Effector memory CD8-positive, alpha-beta T cell (primary cell): ENCODE results near the gene STIM1.
A peak's percentile ranks its signal among the peaks of the same experiment; 100 is the strongest.
"Not testable (repeated sequence)": the region's sequence is repeated elsewhere in the genome, so short reads cannot be mapped to it uniquely, and the experiment has no call there.

Source experiments
- ATAC-seq: fragments of 150-1000 bp; cut with Tn5 transposase; replicated peaks from 2 replicates; pipeline ENCODE4 v1.10.0; 2021; ENCODE audit warnings: mild to moderate bottlenecking, moderate library complexity
- DNase-seq, 3 experiments: peaks; one replicate each; pipeline ENCODE4 v3.0.0; 2021
- H3K27ac Mint-ChIP-seq, 2 donors: one replicate each; pipeline ENCODE4 v1.8.0; 2022; ENCODE audit warnings: mild to moderate bottlenecking in 2 of 2, mixed read lengths in 2 of 2, moderate library complexity in 2 of 2
- H3K27me3 Mint-ChIP-seq, 2 donors: one replicate each; pipeline ENCODE4 v1.8.0; 2022; ENCODE audit warnings: mixed read lengths in 2 of 2
- H3K36me3 Mint-ChIP-seq: one replicate; pipeline ENCODE4 v1.8.0; 2022; ENCODE audit warnings: mild to moderate bottlenecking, moderate library complexity, mixed read lengths; ENCODE audit not compliant: insufficient read depth
- H3K4me1 Mint-ChIP-seq, 2 donors: one replicate each; pipeline ENCODE4 v1.8.0; 2022; ENCODE audit warnings: low read depth in 2 of 2, mixed read lengths in 2 of 2
- H3K4me3 Mint-ChIP-seq, 2 donors: one replicate each; pipeline ENCODE4 v1.8.0; 2022; ENCODE audit warnings: mild to moderate bottlenecking in 2 of 2, mixed read lengths in 2 of 2, moderate library complexity in 2 of 2
- H3K9me3 Mint-ChIP-seq, 2 donors: one replicate each; pipeline ENCODE4 v1.8.0; 2022; ENCODE audit warnings: mixed read lengths in 2 of 2

The STIM1 gene

DNA sequence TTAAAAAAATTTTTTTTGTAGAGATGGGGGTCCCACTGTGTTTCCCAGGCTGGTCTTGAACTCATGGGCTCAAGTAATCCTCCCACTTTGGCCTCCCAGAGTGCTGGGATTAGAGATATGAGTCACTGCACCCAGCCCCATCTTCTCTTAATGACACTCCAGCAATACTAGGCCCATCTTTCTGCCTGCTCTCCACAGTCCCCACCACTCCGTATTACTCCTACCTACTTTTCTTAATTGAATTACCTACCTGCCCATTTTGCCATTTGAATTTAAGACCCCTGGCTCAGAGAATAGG lies 2.0 kb upstream of the STIM1 start:
- no peaks in the 10 kb centered on the region for H3K9me3 Mint-ChIP-seq
- ATAC-seq: no peak
- no peak for DNase-seq
- no peaks in the 10 kb centered on the region for H3K27me3 Mint-ChIP-seq
- peaks cover 21% of the 10 kb centered on the region for H3K36me3 Mint-ChIP-seq
- H3K4me1 Mint-ChIP-seq: peaks cover 41 to 52% of the 10 kb centered on the region in 2 donors
- H3K4me3 Mint-ChIP-seq: peak overlapping the region; percentile 98 to 99
- H3K27ac Mint-ChIP-seq: peak overlapping the region; percentile 96 to 99

DNA sequence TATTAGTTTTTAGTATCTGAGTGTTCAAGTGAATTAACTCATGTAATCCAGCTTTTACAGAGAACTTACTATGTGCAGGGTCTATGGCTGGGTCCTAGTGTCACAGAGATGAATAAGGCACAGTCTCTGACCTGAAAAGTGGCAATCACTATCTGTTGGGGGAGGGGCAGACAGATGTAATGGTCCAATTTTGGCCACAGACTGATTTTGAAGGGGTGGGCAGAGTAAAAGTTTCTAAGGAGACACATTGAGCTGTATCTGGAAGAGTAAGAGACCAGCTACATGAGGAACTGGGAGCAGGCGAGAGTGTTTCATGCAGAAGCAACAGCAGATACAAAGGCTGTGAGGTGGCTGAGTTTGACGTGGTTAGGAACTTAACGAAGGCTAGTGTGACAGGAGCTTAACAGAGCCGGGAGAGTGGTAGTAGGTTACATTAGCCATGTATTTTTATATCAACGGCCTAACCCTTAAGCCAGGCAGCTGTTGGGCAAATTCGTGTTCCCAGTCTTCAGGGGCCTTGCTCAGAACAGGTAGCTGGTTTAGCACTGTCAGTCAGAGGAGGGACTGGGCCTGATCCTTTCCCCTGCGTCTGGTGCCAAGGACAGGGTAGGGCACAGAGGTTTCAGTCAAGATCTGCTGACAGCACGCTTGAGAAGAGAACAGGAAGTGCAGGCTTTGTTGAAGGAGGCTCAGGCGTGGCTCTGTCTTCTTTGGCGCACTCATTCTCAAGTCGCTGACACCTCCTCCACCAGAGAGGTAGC lies 1.4 kb upstream of the STIM1 start:
- Mint-ChIP-seq H3K36me3 (peaks cover 21% of the 10 kb centered on the region), H3K27me3 (no peaks in the 10 kb centered on the region), H3K4me1 (peaks cover 44 to 55% of the 10 kb centered on the region in 2 donors), H3K9me3 (no peaks in the 10 kb centered on the region), H3K27ac (peak overlapping the region; percentile 96 to 99), H3K4me3 (peak overlapping the region; percentile 98 to 99)
- DNase-seq: peak in 2 of 3 experiments; percentile 58 to 67
- peak; percentile 60 for ATAC-seq

- peaks cover 22% of the 10 kb centered on the region for H3K36me3 Mint-ChIP-seq
- H3K27ac Mint-ChIP-seq: peak overlapping the region; percentile 96 to 99
- no peaks in the 10 kb centered on the region for H3K9me3 Mint-ChIP-seq
- H3K4me3 Mint-ChIP-seq: peak overlapping the region; percentile 98 to 99
- H3K27me3 Mint-ChIP-seq: no peaks in the 10 kb centered on the region
- DNase-seq (peak in 1 of 3 experiments; percentile 55), ATAC-seq (no peak)
- peaks cover 45 to 55% of the 10 kb centered on the region in 2 donors for H3K4me1 Mint-ChIP-seq
These were observed 846 bp upstream of the STIM1 start for GRCh38 chr11:3854660-3854976.

- peak overlapping the region; percentile 96 to 99 for H3K27ac Mint-ChIP-seq
- ATAC-seq: peak; percentile 8
- H3K4me1 Mint-ChIP-seq: peaks cover 54 to 68% of the 10 kb centered on the region in 2 donors
- peak overlapping the region; percentile 98 to 99 for H3K4me3 Mint-ChIP-seq
- H3K27me3 Mint-ChIP-seq: no peaks in the 10 kb centered on the region
- DNase-seq: peak; percentile 29 to 42 (median 38)
- no peaks in the 10 kb centered on the region for H3K9me3 Mint-ChIP-seq
- peaks cover 25% of the 10 kb centered on the region for H3K36me3 Mint-ChIP-seq
These were observed 486 bp downstream of the STIM1 start for GRCh38 chr11:3855808-3856491.

- ATAC-seq (no peak), DNase-seq (no peak)
- Mint-ChIP-seq H3K9me3 (no peaks in the 10 kb centered on the region), H3K27ac (peak overlapping the region; percentile 96 to 99), H3K36me3 (peaks cover 25% of the 10 kb centered on the region), H3K27me3 (no peaks in the 10 kb centered on the region), H3K4me1 (peaks cover 62 to 75% of the 10 kb centered on the region in 2 donors), H3K4me3 (peak overlapping the region; percentile 98 to 99)
These were observed 1.5 kb downstream of the STIM1 start for GRCh38 chr11:3856856-3857553.

DNA sequence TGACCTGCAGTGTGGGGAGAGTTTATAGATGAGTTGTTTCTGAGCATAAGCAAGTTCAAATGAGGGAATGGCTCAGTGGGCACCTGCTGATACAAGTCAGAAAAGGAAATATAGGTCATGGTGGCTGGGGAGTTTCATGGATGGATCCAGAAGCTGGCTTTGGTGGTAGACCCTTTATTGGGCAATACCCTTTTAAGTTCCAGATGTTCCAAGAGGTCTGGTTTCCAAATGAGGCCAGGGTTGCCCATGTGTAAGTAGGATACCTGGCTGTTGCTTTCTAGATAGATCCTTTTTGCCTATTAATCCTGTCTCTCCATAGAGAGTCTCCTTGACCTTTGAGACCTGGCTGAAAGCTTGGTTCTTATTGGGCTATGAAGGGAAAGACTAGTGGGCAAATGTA lies 2.2 kb downstream of the STIM1 start:
- ATAC-seq (no peak), DNase-seq (no peak)
- Mint-ChIP-seq H3K4me3 (peak overlapping the region; percentile 98 to 99), H3K27ac (peak overlapping the region; percentile 96 to 99), H3K9me3 (no peaks in the 10 kb centered on the region), H3K4me1 (peaks cover 62 to 74% of the 10 kb centered on the region in 2 donors), H3K27me3 (no peaks in the 10 kb centered on the region), H3K36me3 (peaks cover 25% of the 10 kb centered on the region)

DNA sequence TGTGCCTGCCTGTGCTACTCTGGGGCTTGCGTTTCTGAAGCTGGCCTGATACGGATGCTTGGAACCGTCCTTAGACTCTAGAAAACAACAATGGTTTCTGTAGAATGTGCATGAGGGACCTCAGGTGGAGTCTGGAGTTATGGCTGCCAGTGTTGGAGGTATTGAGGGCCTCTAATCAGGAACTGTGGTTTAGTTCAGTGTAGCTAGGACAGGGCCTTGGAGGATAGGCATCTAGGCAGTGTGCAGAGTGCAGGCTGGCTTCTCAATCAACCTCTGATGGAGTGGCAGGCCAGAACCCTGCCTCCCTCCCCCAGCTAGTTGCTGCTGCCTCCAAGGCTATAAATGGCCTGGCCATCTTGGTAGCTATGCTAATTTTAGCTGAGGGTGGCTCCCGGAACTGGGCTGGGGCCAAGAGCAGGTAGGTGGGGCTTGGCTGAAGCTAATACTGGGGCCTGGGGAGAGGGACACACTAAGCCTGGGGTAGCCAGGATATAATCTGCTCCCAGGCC lies 4.0 kb downstream of the STIM1 start:
- H3K36me3 Mint-ChIP-seq: peaks cover 22% of the 10 kb centered on the region
- ATAC-seq (no peak), DNase-seq (no peak)
- H3K27ac Mint-ChIP-seq: peak overlapping the region; percentile 57 to 99
- H3K27me3 Mint-ChIP-seq: no peaks in the 10 kb centered on the region
- H3K4me3 Mint-ChIP-seq: peak overlapping the region; percentile 98 to 99
- peaks cover 55 to 70% of the 10 kb centered on the region in 2 donors for H3K4me1 Mint-ChIP-seq
- H3K9me3 Mint-ChIP-seq: no peaks in the 10 kb centered on the region

DNA sequence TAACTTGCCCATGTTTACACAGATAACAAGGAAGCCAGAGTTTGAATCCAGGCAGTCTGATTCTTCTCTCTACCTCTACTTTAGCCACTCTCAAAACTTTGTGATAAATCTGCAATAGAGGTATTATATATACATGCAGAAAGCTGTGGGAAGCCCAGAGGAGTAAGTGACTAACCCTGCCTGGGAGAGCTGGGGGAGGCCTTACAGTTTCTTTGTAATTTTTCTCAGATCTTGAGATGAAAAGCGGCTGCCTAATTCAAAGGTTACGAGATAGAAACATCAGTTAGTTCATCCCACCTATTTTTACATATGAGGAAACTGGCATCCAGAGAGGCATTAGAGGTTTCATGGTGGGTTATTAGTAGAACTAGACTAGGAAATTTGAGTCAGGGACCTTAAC lies 4.9 kb downstream of the STIM1 start:
- Mint-ChIP-seq H3K36me3 (peaks cover 13% of the 10 kb centered on the region), H3K4me3 (peak overlapping the region; percentile 98 to 99), H3K9me3 (no peaks in the 10 kb centered on the region), H3K4me1 (peaks cover 60 to 76% of the 10 kb centered on the region in 2 donors), H3K27me3 (no peaks in the 10 kb centered on the region), H3K27ac (peak overlapping the region; percentile 57 to 99)
- ATAC-seq: no peak
- no peak for DNase-seq

DNA sequence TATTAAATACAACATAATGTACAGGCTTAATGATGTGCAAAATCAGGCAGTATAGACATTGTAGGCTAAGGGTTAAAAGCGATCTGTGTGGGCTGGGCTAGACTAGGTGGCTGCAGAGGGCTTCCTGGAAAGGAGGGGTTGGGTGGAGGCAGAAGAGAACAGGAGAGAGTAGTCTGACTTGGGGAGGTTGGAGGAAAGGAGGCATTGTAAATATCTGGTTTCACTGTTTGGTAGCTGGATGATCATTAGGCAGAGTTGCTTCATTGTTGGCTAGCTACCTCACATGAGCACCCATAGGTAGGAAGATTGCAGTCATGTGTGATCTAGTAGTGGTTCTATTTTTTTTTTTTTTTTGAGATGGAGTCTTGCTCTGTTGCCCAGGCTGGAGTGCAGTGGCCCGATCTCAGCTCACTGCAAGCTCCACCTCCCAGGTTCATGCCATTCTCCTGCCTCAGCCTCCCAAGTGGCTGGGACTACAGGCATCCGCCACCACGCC lies 5.5 kb downstream of the STIM1 start:
- H3K27me3 Mint-ChIP-seq, H3K9me3 Mint-ChIP-seq: not testable (repeated sequence)
- H3K36me3 Mint-ChIP-seq: peaks cover 10% of the 10 kb centered on the region
- H3K27ac Mint-ChIP-seq: peak overlapping the region; percentile 57 to 99
- H3K4me1 Mint-ChIP-seq: peaks cover 63 to 82% of the 10 kb centered on the region in 2 donors
- peak overlapping the region; percentile 98 to 99 for H3K4me3 Mint-ChIP-seq
- peak; percentile 77 for ATAC-seq
- peak in 1 of 3 experiments; percentile 15 for DNase-seq

DNA sequence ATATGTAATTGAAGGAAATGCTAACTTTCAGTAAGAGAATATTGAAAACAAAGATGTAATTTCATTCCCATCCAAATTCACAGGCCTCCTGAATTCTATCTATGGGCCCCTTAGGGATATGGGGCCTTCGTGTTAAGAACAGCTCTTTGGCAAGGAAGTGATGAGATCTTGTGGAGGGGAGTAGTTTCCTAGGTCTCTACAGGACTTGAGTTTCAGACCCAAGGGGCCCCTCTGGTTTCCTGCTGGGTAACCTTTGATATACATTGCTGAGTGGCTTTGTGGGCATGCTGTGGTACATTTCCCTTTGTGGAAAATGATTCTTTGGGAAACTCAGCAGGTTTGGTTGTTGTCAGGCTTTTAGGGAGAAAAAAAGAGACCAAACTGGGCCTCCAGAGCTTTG lies 6.2 kb downstream of the STIM1 start:
- no peak for ATAC-seq
- H3K27ac Mint-ChIP-seq: peak overlapping the region; percentile 67 to 99
- no peaks in the 10 kb centered on the region for H3K9me3 Mint-ChIP-seq

DNA sequence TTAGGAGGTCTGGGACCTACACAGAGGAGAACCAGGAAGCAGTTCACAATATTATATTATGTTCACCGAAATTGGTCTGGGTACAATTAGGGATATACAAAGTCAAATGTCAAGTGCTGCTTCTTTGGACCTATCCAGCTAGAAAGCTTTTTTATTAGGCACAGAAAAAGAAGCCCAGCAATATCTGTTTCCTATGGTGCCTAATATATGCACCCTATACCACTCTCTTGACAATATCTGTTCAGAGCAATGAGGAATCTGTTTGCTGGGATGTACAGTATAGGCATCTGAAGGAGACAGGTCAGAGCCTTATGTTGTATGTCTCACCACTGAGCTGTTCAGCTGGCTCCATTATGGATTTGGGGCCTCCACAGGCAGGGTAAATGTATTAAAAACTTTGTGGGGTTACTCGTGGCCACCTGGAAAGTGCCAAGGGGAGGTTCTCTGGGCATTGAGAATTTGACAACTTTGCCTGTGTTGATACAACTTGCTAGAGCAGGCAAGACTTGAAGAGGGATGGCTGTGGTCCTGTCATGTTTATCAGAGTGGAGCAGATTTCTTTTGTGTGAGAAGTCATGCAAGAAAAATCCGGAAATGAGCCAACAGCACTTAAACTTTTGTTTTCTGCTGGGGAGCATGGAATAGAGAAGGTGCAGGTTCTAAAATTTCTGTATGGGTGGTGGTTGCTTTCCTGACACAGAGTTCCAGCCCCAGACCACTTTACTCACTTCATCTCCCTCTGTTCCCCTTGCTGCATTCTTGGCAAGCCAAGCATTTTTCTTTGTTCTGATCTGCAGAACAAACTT lies 10.1 kb downstream of the STIM1 start:
- DNase-seq: no peak
- peak overlapping the region; percentile 48 to 55 for H3K4me3 Mint-ChIP-seq

More for the DNA sequence above, 6.2 kb downstream of the STIM1 start:
- Mint-ChIP-seq H3K36me3 (peaks cover 7% of the 10 kb centered on the region), H3K4me3 (peak overlapping the region; percentile 98 to 99), H3K4me1 (peaks cover 63 to 86% of the 10 kb centered on the region in 2 donors), H3K27me3 (no peaks in the 10 kb centered on the region)
- DNase-seq: no peak

DNA sequence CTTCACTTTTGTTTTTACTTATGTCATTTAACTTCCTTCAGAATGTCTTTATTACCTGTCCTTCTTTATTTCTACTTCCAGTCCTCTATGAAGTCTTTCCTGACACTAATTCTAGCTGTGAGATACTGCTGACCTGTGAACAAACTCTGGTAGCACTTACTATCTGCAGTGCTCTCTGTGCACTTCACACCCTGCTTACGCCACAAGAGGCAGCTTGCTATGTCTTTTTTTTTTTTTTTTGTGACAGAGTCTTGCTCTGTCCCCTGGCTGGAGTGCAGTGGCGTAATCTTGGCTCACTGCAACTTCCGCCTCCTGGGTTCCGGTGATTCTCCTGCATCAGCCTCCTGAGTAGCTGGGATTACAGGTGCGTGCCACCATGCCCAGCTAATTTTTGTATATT lies 10.7 kb downstream of the STIM1 start:
- H3K27ac Mint-ChIP-seq: peak overlapping the region; percentile 53 to 70
- DNase-seq: no peak
- peaks cover 62 to 78% of the 10 kb centered on the region in 2 donors for H3K4me1 Mint-ChIP-seq
- no peaks in the 10 kb centered on the region for H3K27me3 Mint-ChIP-seq
- H3K36me3 Mint-ChIP-seq: peaks cover 2% of the 10 kb centered on the region
- H3K9me3 Mint-ChIP-seq: no peaks in the 10 kb centered on the region
- peak overlapping the region; percentile 48 to 55 for H3K4me3 Mint-ChIP-seq
- ATAC-seq: peak; percentile 81

More for the DNA sequence above, 10.1 kb downstream of the STIM1 start:
- ATAC-seq: peak; percentile 16
- Mint-ChIP-seq H3K27me3 (no peaks in the 10 kb centered on the region), H3K4me1 (peaks cover 62 to 79% of the 10 kb centered on the region in 2 donors), H3K27ac (peak overlapping the region; percentile 53 to 70), H3K36me3 (peaks cover 2% of the 10 kb centered on the region), H3K9me3 (no peaks in the 10 kb centered on the region)
